GM10266 (cell line): Measurements from ENCODE around the gene CPNE5.

Source experiments
- DNase-seq: peaks from one replicate; pipeline ENCODE4 v3.0.0; 2012; ENCODE audit errors: extremely low spot score
- CTCF ChIP-seq: IDR thresholded peaks from 2 replicates; pipeline ENCODE4 v1.5.1; 2012; ENCODE audit warnings: mild to moderate bottlenecking, low read depth; ENCODE audit not compliant: control insufficient read depth, insufficient read depth; ENCODE audit errors: missing control alignments

The CPNE5 gene

GRCh38 chr6:36751833-36752186, 87.4 kb downstream of the CPNE5 start:
- no peak for DNase-seq

GRCh38 chr6:36751091-36751490, 88.2 kb downstream of the CPNE5 start:
- DNase-seq: no peak
- TF ChIP-seq CTCF: no peak

More at GRCh38 chr6:36751833-36752186, 87.4 kb downstream of the CPNE5 start:
- no peak for TF ChIP-seq CTCF

GRCh38 chr6:36749829-36750489, 89.3 kb downstream of the CPNE5 start:
- DNase-seq: no peak

GRCh38 chr6:36746251-36746650, 93.0 kb downstream of the CPNE5 start:
- DNase-seq: no peak
- no peak for TF ChIP-seq CTCF

More at GRCh38 chr6:36749829-36750489, 89.3 kb downstream of the CPNE5 start:
- TF ChIP-seq CTCF: no peak

GRCh38 chr6:36745836-36746235, 93.4 kb downstream of the CPNE5 start:
- no peak for DNase-seq
- TF ChIP-seq CTCF: no peak

GRCh38 chr6:36745283-36745682, 94.0 kb downstream of the CPNE5 start:
- no peak for TF ChIP-seq CTCF
- DNase-seq: no peak

- no peak for DNase-seq
- no peak for TF ChIP-seq CTCF
Measured at GRCh38 chr6:36744304-36744673, 95.0 kb downstream of the CPNE5 start.
